ENCODE data around the gene DPP6.

GRCh38 chr7:154736389-154736788 lies 684.2 kb downstream of the DPP6 start:
- no peak for TF ChIP-seq CTCF (IDR thresholded peaks at IDR 0.05)
- TF ChIP-seq EP300 (IDR thresholded peaks at IDR 0.05): no peak
- no peak for TF ChIP-seq POLR2A (IDR thresholded peaks at IDR 0.05)

Data from ovary (tissue), 3 donors.